GM19463 (cell line): ENCODE data around the gene DIP2A.
"Not testable (repeated sequence)": the region's sequence is repeated elsewhere in the genome, so short reads cannot be mapped to it uniquely, and the experiment has no call there.

ENCODE experiments used
- ATAC-seq: cut with Tn5 transposase; IDR thresholded peaks from one replicate; pipeline ENCODE4 v1.9.1; 2021; ENCODE audit warnings: mild to moderate bottlenecking, moderate library complexity; ENCODE audit not compliant: unreplicated experiment

DIP2A gene

GRCh38 chr21:46553993-46554392, 95.3 kb downstream of the DIP2A start:
- ATAC-seq: no peak

- no peak for ATAC-seq
Observed at GRCh38 chr21:46554431-46555224, 95.9 kb downstream of the DIP2A start.

GRCh38 chr21:46555225-46555617, 96.5 kb downstream of the DIP2A start:
- no peak for ATAC-seq

- ATAC-seq: no peak
Observed at GRCh38 chr21:46555678-46556077, 97.0 kb downstream of the DIP2A start.

- no peak for ATAC-seq
Observed at GRCh38 chr21:46556802-46557201, 98.1 kb downstream of the DIP2A start.

GRCh38 chr21:46557469-46557868, 98.8 kb downstream of the DIP2A start:
- no peak for ATAC-seq

- no peak for ATAC-seq
Observed at GRCh38 chr21:46557919-46558392, 99.3 kb downstream of the DIP2A start.

GRCh38 chr21:46559291-46559983, 100.7 kb downstream of the DIP2A start:
- ATAC-seq: peak; percentile 61

- no peak for ATAC-seq
Observed at GRCh38 chr21:46560568-46561444, 102.1 kb downstream of the DIP2A start.

- ATAC-seq: no peak
Observed at GRCh38 chr21:46561445-46562090, 102.9 kb downstream of the DIP2A start.

- ATAC-seq: no peak
Observed at GRCh38 chr21:46562472-46562871, 103.8 kb downstream of the DIP2A start.

GRCh38 chr21:46562964-46563607, 104.4 kb downstream of the DIP2A start:
- no peak for ATAC-seq

- no peak for ATAC-seq
Observed at GRCh38 chr21:46564391-46564790, 105.7 kb downstream of the DIP2A start.

- ATAC-seq: no peak
Observed at GRCh38 chr21:46567348-46567747, 108.7 kb downstream of the DIP2A start.

- no peak for ATAC-seq
Observed at GRCh38 chr21:46568562-46568961, 109.9 kb downstream of the DIP2A start.

GRCh38 chr21:46569081-46569480, 110.4 kb downstream of the DIP2A start:
- ATAC-seq: no peak

- ATAC-seq: no peak
Observed at GRCh38 chr21:46570119-46570518, 111.4 kb downstream of the DIP2A start.

- no peak for ATAC-seq
Observed at GRCh38 chr21:46570631-46571030, 111.9 kb downstream of the DIP2A start.

GRCh38 chr21:46572850-46573249, 114.2 kb downstream of the DIP2A start:
- ATAC-seq: no peak

GRCh38 chr21:46577786-46578185, 119.1 kb downstream of the DIP2A start:
- not testable (repeated sequence) for ATAC-seq
